ENCODE measurements around the gene SPG7.

DNA sequence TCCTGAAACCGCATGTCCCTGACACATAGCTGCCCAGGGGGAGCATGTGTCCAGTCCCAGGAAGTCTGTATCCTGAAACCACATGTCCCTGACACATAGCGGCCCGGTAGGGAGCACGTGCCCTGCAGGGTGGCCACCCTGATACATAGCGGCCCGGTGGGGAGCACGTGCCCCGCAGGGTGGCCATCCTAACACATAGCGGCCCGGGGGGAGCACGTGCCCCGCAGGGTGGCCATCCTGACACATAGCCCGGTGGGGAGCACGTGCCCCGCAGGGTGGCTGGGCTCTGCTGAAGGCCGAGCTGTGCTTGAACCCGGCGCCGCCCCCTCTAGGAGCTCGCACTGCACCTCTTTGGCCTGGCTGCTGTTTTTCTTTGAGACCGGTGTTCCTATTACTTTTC, 33.6 kb downstream of the SPG7 start:
- TF ChIP-seq SETDB1 (IDR thresholded peaks at IDR 0.05; ENCODE audit: low read length) (no peak), RNF2 (IDR thresholded peaks at IDR 0.05) (no peak), CREB1 (IDR thresholded peaks at IDR 0.05) (no peak), CREB1 (CRISPR knock-in tag; IDR thresholded peaks at IDR 0.05) (no peak), HDAC8 (tag; IDR thresholded peaks at IDR 0.05) (no peak), POLR2AphosphoS5 (IDR thresholded peaks at IDR 0.05; ENCODE audit: control insufficient read depth, insufficient read depth, low read depth, low read length) (no peak), CTCF (IDR thresholded peaks at IDR 0.05 in 2 of 3, conservative IDR thresholded peaks at IDR 0.05 in 1 of 3; ENCODE audit: insufficient read depth in 2 of 3, low read depth in 1 of 3, low read length in 3 of 3) (no peak)
- TF ChIP-seq, protein P1, sequence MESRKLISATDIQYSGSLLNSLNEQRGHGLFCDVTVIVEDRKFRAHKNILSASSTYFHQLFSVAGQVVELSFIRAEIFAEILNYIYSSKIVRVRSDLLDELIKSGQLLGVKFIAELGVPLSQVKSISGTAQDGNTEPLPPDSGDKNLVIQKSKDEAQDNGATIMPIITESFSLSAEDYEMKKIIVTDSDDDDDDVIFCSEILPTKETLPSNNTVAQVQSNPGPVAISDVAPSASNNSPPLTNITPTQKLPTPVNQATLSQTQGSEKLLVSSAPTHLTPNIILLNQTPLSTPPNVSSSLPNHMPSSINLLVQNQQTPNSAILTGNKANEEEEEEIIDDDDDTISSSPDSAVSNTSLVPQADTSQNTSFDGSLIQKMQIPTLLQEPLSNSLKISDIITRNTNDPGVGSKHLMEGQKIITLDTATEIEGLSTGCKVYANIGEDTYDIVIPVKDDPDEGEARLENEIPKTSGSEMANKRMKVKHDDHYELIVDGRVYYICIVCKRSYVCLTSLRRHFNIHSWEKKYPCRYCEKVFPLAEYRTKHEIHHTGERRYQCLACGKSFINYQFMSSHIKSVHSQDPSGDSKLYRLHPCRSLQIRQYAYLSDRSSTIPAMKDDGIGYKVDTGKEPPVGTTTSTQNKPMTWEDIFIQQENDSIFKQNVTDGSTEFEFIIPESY (CRISPR knock-in tag; IDR thresholded peaks at IDR 0.05) = no peak
